ENCODE results near the gene AP2A2. TPM values are rescaled to one million over a fixed set of nuclear protein-coding genes. Genes with fewer than 3 reads are reported as not detected.

AP2A2 gene
- total and polyA plus RNA-seq, 2 of the 4 experiments (the other 2 are of a cell fraction), result 19.9 to 49.0 TPM

- ChIA-PET POLR2A (ENCODE audit: unreplicated experiment) (no interaction called here), CTCF (no interaction called here)
- Histone ChIP-seq H2AK5ac (ENCODE audit: low read depth, low read length) (no peak overlapping the region), H3K27me3 (ENCODE audit: control insufficient read depth, insufficient read depth, low read length) (no peaks in the 10 kb centered on the region), H3K4me3 (ENCODE audit: insufficient read depth, low read depth, low read length) (no peak overlapping the region), H2BK5ac (ENCODE audit: low read depth, low read length, poor library complexity, severe bottlenecking) (no peak overlapping the region), H3K79me1 (ENCODE audit: low read depth in 1 of 2, low read length in 2 of 2) (peaks cover 5 to 20% of the 10 kb centered on the region in 2 experiments; a peak in 3 of 4 replicates), H3K4me2 (ENCODE audit: low read depth, low read length) (no peak overlapping the region), H3K36me3 (ENCODE audit: control insufficient read depth, insufficient read depth, low read length) (peaks cover 70% of the 10 kb centered on the region), H3K27ac (ENCODE audit: insufficient read depth, low read length) (no peak overlapping the region), H2BK120ac (ENCODE audit: low read depth, low read length) (no peak overlapping the region), H3K9me1 (ENCODE audit: insufficient read depth, low read length) (no peaks in the 10 kb centered on the region), H3K14ac (replicated peaks; ENCODE audit: low read depth, low read length) (no peak overlapping the region), H2AK9ac (replicated peaks; ENCODE audit: low read depth, low read length, poor library complexity) (no peak overlapping the region), H3K9me3 (ENCODE audit: control insufficient read depth, insufficient read depth, low read length) (no peaks in the 10 kb centered on the region), H2BK15ac (ENCODE audit: low read depth, low read length) (no peak overlapping the region), H4K8ac (ENCODE audit: low read depth in 2 of 2, low read length in 2 of 2) (no peak overlapping the region), H3K56ac (ENCODE audit: extremely low read depth, insufficient read depth, low read length) (no peak overlapping the region), H3K9ac (ENCODE audit: low read depth, low read length) (no peak overlapping the region), H3K4me1 (ENCODE audit: control insufficient read depth, insufficient read depth, low read length) (no peaks in the 10 kb centered on the region), H4K91ac (ENCODE audit: insufficient read depth, low read depth, low read length) (no peak overlapping the region), H3K18ac (ENCODE audit: low read depth, low read length) (no peak overlapping the region), H3K4ac (ENCODE audit: low read depth, low read length) (no peak overlapping the region), H3K23ac (ENCODE audit: low read depth, low read length) (no peak overlapping the region), H2AFZ (replicated peaks; ENCODE audit: low read length, poor library complexity) (no peak overlapping the region), H4K20me1 (ENCODE audit: insufficient read depth, low read length) (peaks cover 23% of the 10 kb centered on the region), H4K5ac (ENCODE audit: low read depth, low read length) (no peak overlapping the region), H2BK20ac (ENCODE audit: low read depth, low read length) (no peak overlapping the region)
- intact Hi-C loops (cut with micrococcal nuclease), result no loop called here
- no TSS peak for BruUV-seq (replicated peaks)
- in situ Hi-C loops (cut with MboI; ENCODE audit: low sequenced_read_pairs), result no loop called here
- no peak for DNase-seq
- dilution Hi-C loops (cut with HindIII; ENCODE audit: low sequenced_read_pairs, unreplicated experiment), result no loop called here
- 96% methylated on average over 4 of the region's 9 CpGs; no CpG with 5 or more reads in 1 of the 2 experiments for WGBS, 2 experiments (ENCODE audit: extremely low coverage in 2 of 2, insufficient read length in 1 of 2)
- no peak for TF ChIP-seq MAFK (IDR thresholded peaks at IDR 0.05; ENCODE audit: low read depth, low read length)
- no peak for TF ChIP-seq RFX5 (IDR thresholded peaks at IDR 0.05; ENCODE audit: low read depth, low read length)
- no peak for TF ChIP-seq NFE2L2 (IDR thresholded peaks at IDR 0.05; ENCODE audit: low read depth, low read length)
- no peak for TF ChIP-seq CHD1 (IDR thresholded peaks at IDR 0.05; ENCODE audit: low read depth, low read length)
- no peak for TF ChIP-seq CTCF (conservative IDR thresholded peaks at IDR 0.05; ENCODE audit: low read depth, low read length)
- TF ChIP-seq RAD21 (IDR thresholded peaks at IDR 0.05; ENCODE audit: low read length), result no peak
- no peak for ATAC-seq (ENCODE audit: low read depth)
Observed at GRCh38 chr11:986952-987305, 61.3 kb downstream of the AP2A2 start.

Data from IMR-90 (cell line).